Right lobe of liver (tissue), 6 donors: ENCODE data around the gene XRCC2. TPM values are rescaled to one million over a fixed set of nuclear protein-coding genes. Genes with fewer than 3 reads are reported as not detected.

Source experiments
- ATAC-seq, 4 donors: fragments of 200-7000 bp; cut with Tn5 transposase; one replicate each; pipeline ENCODE4 v1.9.1; 2020; ENCODE audit warnings: mild to moderate bottlenecking in 4 of 4, moderate library complexity in 4 of 4
- DNase-seq, 3 donors: peaks; one replicate each; pipeline ENCODE4 v3.0.0-alpha.2; 2020
- H3K27ac ChIP-seq, 3 donors: fragments of 200-600 bp; one replicate each; pipeline ENCODE4 v1.8.0; 2022
- H3K27me3 ChIP-seq, 2 donors: fragments of 200-600 bp; one replicate each; pipeline ENCODE4 v1.8.0; 2022
- H3K36me3 ChIP-seq, 4 donors: fragments of 200-600 bp; sonication (generic) in 1 of 4; one replicate each; pipeline versions ENCODE4 v1.5.1 to v1.8.0; 2017 to 2022; ENCODE audit warnings: control low read depth in 1 of 4
- H3K4me1 ChIP-seq, 4 donors: fragments of 200-600 bp; sonication (generic) in 1 of 4; one replicate each; pipeline versions ENCODE4 v1.5.1 to v1.8.0; 2017 to 2022; ENCODE audit warnings: control low read depth in 1 of 4
- H3K4me3 ChIP-seq, 3 donors: fragments of 200-600 bp; one replicate each; pipeline ENCODE4 v1.8.0; 2022
- H3K9me3 ChIP-seq, 4 donors: fragments of 200-600 bp; sonication (generic) in 1 of 4; one replicate each; pipeline versions ENCODE4 v1.5.1 to v1.8.0; 2017 to 2022; ENCODE audit warnings: control low read depth in 1 of 4
- POLR2A ChIP-seq: fragments of 450-650 bp; IDR thresholded peaks from one replicate; pipeline ENCODE4 v1.6.1; 2017; ENCODE audit warnings: antibody characterized with exemption, mild to moderate bottlenecking
- WGBS: methylation state at CpG from one replicate; pipeline ENCODE4 v1.1.6; 2018; ENCODE audit warnings: low coverage, low lambda C conversion rate; ENCODE audit not compliant: insufficient coverage; ENCODE audit errors: missing lambda C conversion rate; 5-methylcytosine and 5-hydroxymethylcytosine counted together
- intact Hi-C, 2 donors: fragments of 100-400 bp; cut with DNase I; formaldehyde crosslinking; loops; one replicate each; pipeline versions ENCODE4 v1.11.2 to v1.14.1; 2022
- total RNA-seq, 6 experiments: library from RNA; depleted of rRNA in 2 of 6; stranded (reverse); fragments of >200 nt in 2 of 6; fragmentation: NEBNext Ultra II Directional in 3 of 6; extraction: Animal tissue kit (Norgen Biotek cat#: 25700) in 3 of 6; gene quantifications; one replicate each; pipeline versions ENCODE4 v1.1.0 to v1.2.4, GENCODE V29; 2016 to 2023
- TF ChIP-seq, protein P1 (sequence below), 4 donors: fragments of 200-600 bp in 3 of 4; fragments of 450-650 bp in 1 of 4; IDR thresholded peaks; one replicate each; pipeline versions ENCODE4 v1.5.1 to v1.8.0; 2016 to 2022; ENCODE audit warnings: antibody characterized with exemption in 4 of 4, mild to moderate bottlenecking in 2 of 4
- donor health status: DM: no; HTN: yes; CAD: no.
- donor health status: DM: no; HTN: no; CAD: no.
- donor health status: DM: no; HTN: no; CAD: no.
- donor health status: DM: no; HTN: yes; CAD: no.
- donor health status: DM: no; HTN: yes; CAD: no.

The XRCC2 gene
- total RNA-seq, 6 experiments from 2014 or later = 0.14 to 2.0 (median 0.20) TPM; not detected in 1

DNA sequence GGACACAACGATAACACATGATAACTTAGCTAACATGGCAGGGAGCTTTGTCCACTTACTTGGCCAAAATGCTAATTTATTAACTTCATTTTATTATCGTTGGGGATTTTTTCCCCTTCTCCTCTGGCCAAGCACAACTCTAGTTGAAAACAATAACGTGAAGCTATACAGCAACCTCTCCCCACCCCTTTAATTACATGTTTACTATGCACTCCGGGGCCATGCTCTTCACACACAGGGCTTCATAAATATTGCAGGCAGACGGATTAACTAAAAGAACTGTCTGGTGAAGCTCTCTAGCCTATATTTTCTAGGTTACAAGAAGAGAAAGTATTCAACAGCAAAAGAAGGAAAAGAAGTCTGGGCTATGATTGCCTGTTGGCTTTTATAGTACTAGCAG is 51.7 kb downstream of the XRCC2 start:
- H3K4me3 ChIP-seq = no peak overlapping the region
- intact Hi-C loops = no loop called here
- H3K9me3 ChIP-seq = no peaks in the 10 kb centered on the region
- DNase-seq (no peak), ATAC-seq (no peak)
- no peak for TF ChIP-seq POLR2A
- TF ChIP-seq, protein P1, sequence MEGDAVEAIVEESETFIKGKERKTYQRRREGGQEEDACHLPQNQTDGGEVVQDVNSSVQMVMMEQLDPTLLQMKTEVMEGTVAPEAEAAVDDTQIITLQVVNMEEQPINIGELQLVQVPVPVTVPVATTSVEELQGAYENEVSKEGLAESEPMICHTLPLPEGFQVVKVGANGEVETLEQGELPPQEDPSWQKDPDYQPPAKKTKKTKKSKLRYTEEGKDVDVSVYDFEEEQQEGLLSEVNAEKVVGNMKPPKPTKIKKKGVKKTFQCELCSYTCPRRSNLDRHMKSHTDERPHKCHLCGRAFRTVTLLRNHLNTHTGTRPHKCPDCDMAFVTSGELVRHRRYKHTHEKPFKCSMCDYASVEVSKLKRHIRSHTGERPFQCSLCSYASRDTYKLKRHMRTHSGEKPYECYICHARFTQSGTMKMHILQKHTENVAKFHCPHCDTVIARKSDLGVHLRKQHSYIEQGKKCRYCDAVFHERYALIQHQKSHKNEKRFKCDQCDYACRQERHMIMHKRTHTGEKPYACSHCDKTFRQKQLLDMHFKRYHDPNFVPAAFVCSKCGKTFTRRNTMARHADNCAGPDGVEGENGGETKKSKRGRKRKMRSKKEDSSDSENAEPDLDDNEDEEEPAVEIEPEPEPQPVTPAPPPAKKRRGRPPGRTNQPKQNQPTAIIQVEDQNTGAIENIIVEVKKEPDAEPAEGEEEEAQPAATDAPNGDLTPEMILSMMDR (IDR thresholded peaks at IDR 0.05) = no peak
- H3K27me3 ChIP-seq = no peaks in the 10 kb centered on the region
- no peaks in the 10 kb centered on the region for H3K36me3 ChIP-seq
- no peak overlapping the region for H3K27ac ChIP-seq
- H3K4me1 ChIP-seq = no peaks in the 10 kb centered on the region
- WGBS = 62% methylated on average over 4 of the region's 5 CpGs

- intact Hi-C loops = no loop called here
- TF ChIP-seq, protein P1 (IDR thresholded peaks at IDR 0.05) = no peak
- H3K9me3 ChIP-seq = no peaks in the 10 kb centered on the region
- no peaks in the 10 kb centered on the region for H3K27me3 ChIP-seq
- no peak overlapping the region for H3K27ac ChIP-seq
- no peak overlapping the region for H3K4me3 ChIP-seq
- DNase-seq (no peak), ATAC-seq (no peak)
- no peaks in the 10 kb centered on the region for H3K36me3 ChIP-seq
- 100% methylated on average over 1 of the region's 1 CpG for WGBS
- H3K4me1 ChIP-seq = no peaks in the 10 kb centered on the region
Observed at GRCh38 chr7:152621426-152621825, 54.5 kb downstream of the XRCC2 start.

DNA sequence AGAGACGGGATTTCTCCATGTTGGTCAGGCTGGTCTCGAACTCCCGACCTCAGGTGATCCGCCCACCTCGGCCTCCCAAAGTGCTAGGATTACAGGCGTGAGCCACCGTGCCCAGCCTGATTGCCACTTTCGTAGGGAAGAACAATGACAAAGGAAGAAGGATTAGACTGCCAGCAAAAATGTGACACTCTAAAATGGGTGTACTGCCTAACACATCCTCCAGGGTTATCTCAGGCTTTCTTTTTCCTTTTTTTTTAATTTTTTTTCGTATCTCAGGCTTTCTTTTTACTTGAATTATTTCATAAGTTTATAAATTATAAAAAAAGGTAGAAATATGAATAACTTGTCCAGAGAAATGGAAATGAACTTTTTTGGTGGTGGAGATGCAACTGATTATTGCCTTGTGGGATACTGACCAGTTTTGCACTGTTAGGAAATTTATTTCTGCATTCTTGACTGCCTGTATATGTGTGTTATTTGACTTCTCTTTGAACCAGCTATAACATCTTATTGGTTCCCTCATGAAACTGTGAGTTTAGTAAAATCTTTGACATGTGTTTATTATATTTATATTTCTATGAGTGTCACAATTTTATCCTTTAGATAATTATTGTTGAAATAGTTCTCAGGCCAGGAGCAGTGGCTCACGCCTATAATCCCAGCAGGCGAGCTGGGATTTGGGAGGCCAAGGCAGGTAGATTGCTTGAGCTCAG is 56.8 kb downstream of the XRCC2 start:
- H3K27ac ChIP-seq = no peak overlapping the region
- no peaks in the 10 kb centered on the region for H3K27me3 ChIP-seq
- TF ChIP-seq, protein P1 (IDR thresholded peaks at IDR 0.05) = no peak
- no peak for TF ChIP-seq POLR2A
- intact Hi-C loops = no loop called here
- no peaks in the 10 kb centered on the region for H3K4me1 ChIP-seq
- H3K4me3 ChIP-seq = no peak overlapping the region
- WGBS = 88% methylated on average over 11 of the region's 11 CpGs
- ATAC-seq (no peak), DNase-seq (no peak)
- no peaks in the 10 kb centered on the region for H3K9me3 ChIP-seq
- no peaks in the 10 kb centered on the region for H3K36me3 ChIP-seq

DNA sequence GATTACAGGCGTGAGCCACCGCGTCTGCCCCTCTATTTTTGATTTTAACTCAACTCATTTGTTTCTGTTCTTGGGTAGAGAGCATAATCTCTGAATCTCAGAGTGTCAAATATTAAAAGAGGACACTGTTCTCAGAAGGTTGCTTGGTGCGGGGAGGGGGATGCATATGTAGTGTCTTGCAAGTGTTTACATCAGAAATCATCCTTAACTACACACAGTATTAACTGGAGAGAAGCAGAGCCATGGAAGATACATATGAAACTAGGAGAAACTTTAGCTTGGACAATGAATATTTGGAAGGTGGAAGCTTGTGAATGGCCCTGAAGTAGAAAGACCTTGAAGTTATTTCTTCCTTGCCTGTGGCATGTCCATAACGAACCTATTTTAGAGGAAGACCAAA is 57.5 kb downstream of the XRCC2 start:
- TF ChIP-seq, protein P1 (IDR thresholded peaks at IDR 0.05) = no peak
- TF ChIP-seq POLR2A = no peak
- H3K27ac ChIP-seq = no peak overlapping the region
- DNase-seq = no peak
- intact Hi-C loops = no loop called here
- no peak for ATAC-seq
- no peaks in the 10 kb centered on the region for H3K36me3 ChIP-seq
- no peaks in the 10 kb centered on the region for H3K27me3 ChIP-seq
- H3K9me3 ChIP-seq = no peaks in the 10 kb centered on the region
- H3K4me3 ChIP-seq = no peak overlapping the region
- 93% methylated on average over 5 of the region's 5 CpGs for WGBS
- no peaks in the 10 kb centered on the region for H3K4me1 ChIP-seq
